Stomach (tissue), 9 donors: ENCODE measurements around the gene BMP6. TPM values are rescaled to one million over a fixed set of nuclear protein-coding genes. Genes with fewer than 3 reads are reported as not detected.

Source experiments
- DNase-seq, 2 donors: peaks; one replicate each; pipeline versions ENCODE4 v3.0.0 to v3.0.0-alpha.2; 2013 to 2019
- H3K27ac ChIP-seq, 5 donors: fragments of 200-600 bp in 4 of 5; sonication (generic) in 4 of 5; one replicate each; pipeline ENCODE4 v1.5.1; 2013 to 2019; ENCODE audit warnings: mild to moderate bottlenecking in 1 of 5, moderate library complexity in 1 of 5
- H3K27me3 ChIP-seq, 3 donors: fragments of 200-600 bp; sonication (generic); one replicate each; pipeline ENCODE4 v1.5.1; 2017 to 2019; ENCODE audit warnings: mixed run types in 1 of 3
- H3K36me3 ChIP-seq, 4 donors: fragments of 200-600 bp; sonication (generic); 1 replicate in 3 of 4; 2 replicates in 1 of 4; pipeline ENCODE4 v1.5.1; 2016 to 2019
- H3K4me1 ChIP-seq, 4 donors: fragments of 200-600 bp; sonication (generic); one replicate each; pipeline ENCODE4 v1.5.1; 2016 to 2019
- H3K4me3 ChIP-seq, 4 donors: fragments of 200-600 bp; sonication (generic) in 3 of 4; one replicate each; pipeline ENCODE4 v1.5.1; 2016 to 2019; ENCODE audit warnings: mild to moderate bottlenecking in 1 of 4
- H3K9me3 ChIP-seq, 4 donors: fragments of 200-600 bp; sonication (generic); one replicate each; pipeline ENCODE4 v1.5.1; 2016 to 2019
- EP300 ChIP-seq: sonication (generic); formaldehyde crosslinking; IDR thresholded peaks from one replicate; pipeline ENCODE4 v1.6.1; 2017; ENCODE audit warnings: antibody characterized with exemption
- POLR2A ChIP-seq, 4 donors: fragments of 450-650 bp; IDR thresholded peaks; one replicate each; pipeline ENCODE4 v1.6.1; 2016; ENCODE audit warnings: antibody characterized with exemption in 4 of 4, control low read depth in 2 of 4, mild to moderate bottlenecking in 1 of 4, moderate library complexity in 1 of 4
- POLR2AphosphoS5 ChIP-seq, 3 donors: sonication (generic); formaldehyde crosslinking; IDR thresholded peaks; one replicate each; pipeline ENCODE4 v1.6.1; 2016; ENCODE audit warnings: antibody characterized with exemption in 3 of 3
- WGBS, 5 donors: extraction: QIAGEN DNeasy Blood & Tissue Kit in 3 of 5; methylation state at CpG; one replicate each; pipeline versions ENCODE4 v1.1.5 to v1.1.7; 2013 to 2018; 5-methylcytosine and 5-hydroxymethylcytosine counted together
- intact Hi-C: fragments of 100-400 bp; cut with DNase I; formaldehyde crosslinking; loops from one replicate; pipeline ENCODE4 v1.15.1; 2023; ENCODE audit warnings: low total_unique reads
- polyA plus RNA-seq, 3 donors: library from polyadenylated mRNA; stranded (reverse); fragments of 200-250 nt; gene quantifications; one replicate each; pipeline ENCODE4 v1.2.3, GENCODE V29; 2013
- total RNA-seq, 5 donors: library from RNA; depleted of rRNA; stranded (reverse); fragments of >200 nt; gene quantifications; one replicate each; pipeline versions ENCODE4 v1.1.0 to v1.2.3, GENCODE V29; 2014 to 2016
- TF ChIP-seq, protein P1 (sequence below), 7 experiments: fragments of 450-650 bp in 4 of 7; fragments of 200-600 bp in 3 of 7; sonication (generic) in 3 of 7; IDR thresholded peaks; one replicate each; pipeline ENCODE4 v1.5.1; 2016 to 2019; ENCODE audit warnings: antibody characterized with exemption in 7 of 7, control low read depth in 2 of 7, mild to moderate bottlenecking in 1 of 7
- donor health status: healthy with polysubstance abuse.
- donor health status: Bipolar disorder and iron deficiency.
- donor health status: healthy.

BMP6 gene
- total and polyA plus RNA-seq, 8 donors, result 0.50 to 15.8 (median 2.7) TPM; not detected in 1

GRCh38 chr6:7732228-7732627 is 6.3 kb downstream of the BMP6 start:
- DNase-seq, result no peak
- intact Hi-C loops, result no loop called here
- Histone ChIP-seq H3K4me1 (peaks cover 16 to 22% (median 20%) of the 10 kb centered on the region in 4 donors), H3K9me3 (no peaks in the 10 kb centered on the region), H3K4me3 (no peak overlapping the region), H3K27me3 (peaks cover 0 to 70% (median 40%) of the 10 kb centered on the region in 3 donors), H3K27ac (no peak overlapping the region), H3K36me3 (no peaks in the 10 kb centered on the region)
- TF ChIP-seq, protein P1, sequence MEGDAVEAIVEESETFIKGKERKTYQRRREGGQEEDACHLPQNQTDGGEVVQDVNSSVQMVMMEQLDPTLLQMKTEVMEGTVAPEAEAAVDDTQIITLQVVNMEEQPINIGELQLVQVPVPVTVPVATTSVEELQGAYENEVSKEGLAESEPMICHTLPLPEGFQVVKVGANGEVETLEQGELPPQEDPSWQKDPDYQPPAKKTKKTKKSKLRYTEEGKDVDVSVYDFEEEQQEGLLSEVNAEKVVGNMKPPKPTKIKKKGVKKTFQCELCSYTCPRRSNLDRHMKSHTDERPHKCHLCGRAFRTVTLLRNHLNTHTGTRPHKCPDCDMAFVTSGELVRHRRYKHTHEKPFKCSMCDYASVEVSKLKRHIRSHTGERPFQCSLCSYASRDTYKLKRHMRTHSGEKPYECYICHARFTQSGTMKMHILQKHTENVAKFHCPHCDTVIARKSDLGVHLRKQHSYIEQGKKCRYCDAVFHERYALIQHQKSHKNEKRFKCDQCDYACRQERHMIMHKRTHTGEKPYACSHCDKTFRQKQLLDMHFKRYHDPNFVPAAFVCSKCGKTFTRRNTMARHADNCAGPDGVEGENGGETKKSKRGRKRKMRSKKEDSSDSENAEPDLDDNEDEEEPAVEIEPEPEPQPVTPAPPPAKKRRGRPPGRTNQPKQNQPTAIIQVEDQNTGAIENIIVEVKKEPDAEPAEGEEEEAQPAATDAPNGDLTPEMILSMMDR (IDR thresholded peaks at IDR 0.05), result no peak
- TF ChIP-seq POLR2A (IDR thresholded peaks at IDR 0.05) (no peak), POLR2AphosphoS5 (IDR thresholded peaks at IDR 0.05) (no peak), EP300 (no peak)

DNA sequence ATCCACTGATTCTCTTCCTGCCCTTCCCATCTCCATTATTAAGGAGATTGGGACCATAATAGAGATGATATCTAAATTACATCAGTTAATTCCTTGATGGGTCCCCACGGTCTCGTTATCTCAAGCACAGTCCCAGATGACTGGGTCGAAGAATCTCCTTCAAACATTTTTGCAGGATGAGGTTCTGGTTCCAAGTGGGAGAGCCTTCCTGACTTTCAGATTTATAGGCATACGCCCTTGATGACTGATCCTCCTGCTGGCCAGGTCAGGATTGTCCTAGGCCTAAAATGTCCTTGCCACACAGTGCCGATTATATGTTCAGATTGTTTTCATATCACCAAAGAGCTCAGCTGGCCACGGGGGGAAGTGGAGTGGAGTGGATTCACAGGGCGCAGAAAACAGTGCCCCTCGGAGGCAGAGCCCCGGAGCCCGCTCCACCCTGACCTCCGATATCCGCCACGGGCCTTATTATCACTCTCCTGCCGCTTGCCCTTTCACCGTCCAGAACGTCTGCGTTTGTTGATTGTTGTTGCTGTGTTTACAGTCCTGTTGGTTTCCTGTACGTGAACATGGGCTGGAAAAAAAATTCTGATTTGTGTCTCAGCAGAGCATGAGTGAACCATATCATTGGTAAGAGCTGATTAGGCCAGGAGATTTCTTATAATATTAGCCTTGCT is 8.9 kb downstream of the BMP6 start:
- no peak for DNase-seq
- TF ChIP-seq, protein P1 (IDR thresholded peaks at IDR 0.05), result no peak
- TF ChIP-seq EP300 (no peak), POLR2A (IDR thresholded peaks at IDR 0.05) (no peak), POLR2AphosphoS5 (IDR thresholded peaks at IDR 0.05) (no peak)
- Histone ChIP-seq H3K4me1 (no peaks in the 10 kb centered on the region), H3K27ac (no peak overlapping the region), H3K4me3 (no peak overlapping the region), H3K9me3 (no peaks in the 10 kb centered on the region), H3K36me3 (no peaks in the 10 kb centered on the region), H3K27me3 (peaks cover 0 to 49% (median 14%) of the 10 kb centered on the region in 3 donors)
- 73 to 83% (median 81%) methylated on average over 18 of the region's 18 CpGs for WGBS, 5 donors
- intact Hi-C loops, result no loop called here

- H3K4me3 ChIP-seq, result no peak overlapping the region
- no peaks in the 10 kb centered on the region for H3K4me1 ChIP-seq
- H3K36me3 ChIP-seq, result no peaks in the 10 kb centered on the region
- no peak for DNase-seq
- WGBS, 5 donors, result 88 to 100% (median 98%) methylated on average over 3 of the region's 3 CpGs
- intact Hi-C loops, result no loop called here
- no peak overlapping the region for H3K27ac ChIP-seq
- H3K27me3 ChIP-seq, result peaks cover 0 to 31% (median 0%) of the 10 kb centered on the region in 3 donors
- TF ChIP-seq, protein P1 (IDR thresholded peaks at IDR 0.05), result no peak
- no peak for TF ChIP-seq EP300
- TF ChIP-seq POLR2A (IDR thresholded peaks at IDR 0.05), result no peak
- no peak for TF ChIP-seq POLR2AphosphoS5 (IDR thresholded peaks at IDR 0.05)
- H3K9me3 ChIP-seq, result no peaks in the 10 kb centered on the region
These were observed 11.2 kb downstream of the BMP6 start for GRCh38 chr6:7737106-7737505.

DNA sequence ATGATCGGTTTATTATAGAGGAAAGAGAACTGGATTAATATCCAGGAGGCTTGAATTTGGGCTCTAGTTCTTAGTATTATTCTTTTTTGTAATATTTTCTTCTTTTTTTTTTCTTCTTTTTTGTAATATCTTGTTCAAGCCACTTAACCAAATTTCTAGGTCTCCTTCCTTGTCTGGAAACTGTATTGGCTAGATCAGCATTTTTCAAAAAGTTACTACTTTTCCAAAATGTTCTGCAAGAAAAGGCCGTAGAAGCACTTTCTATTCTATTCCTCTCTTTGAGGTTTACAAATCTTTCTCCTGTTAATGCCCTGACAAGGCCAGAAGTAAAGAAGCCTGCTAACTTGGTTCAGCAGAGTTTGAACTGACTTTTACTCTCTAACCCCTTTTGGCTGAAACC is 12.0 kb downstream of the BMP6 start:
- intact Hi-C loops, result no loop called here

More for the DNA sequence above, 12.0 kb downstream of the BMP6 start:
- no peaks in the 10 kb centered on the region for H3K4me1 ChIP-seq
- H3K36me3 ChIP-seq, result no peaks in the 10 kb centered on the region
- no peaks in the 10 kb centered on the region for H3K9me3 ChIP-seq
- TF ChIP-seq POLR2A (IDR thresholded peaks at IDR 0.05) (no peak), EP300 (no peak), POLR2AphosphoS5 (IDR thresholded peaks at IDR 0.05) (no peak)
- TF ChIP-seq, protein P1 (IDR thresholded peaks at IDR 0.05), result no peak
- no peak overlapping the region for H3K27ac ChIP-seq
- H3K4me3 ChIP-seq, result no peak overlapping the region
- H3K27me3 ChIP-seq, result peaks cover 0 to 24% (median 0%) of the 10 kb centered on the region in 3 donors
- no peak for DNase-seq
- WGBS, 5 donors, result 83 to 98% (median 89%) methylated on average over 2 of the region's 2 CpGs
